ENCODE results near the gene MIPOL1.

MIPOL1 gene

GRCh38 chr14:37397941-37398215, 200.1 kb downstream of the MIPOL1 start:
- DNase-seq (ENCODE audit: insufficient read length, low spot score) = no peak
- TF ChIP-seq POLR2A (IDR thresholded peaks at IDR 0.05; ENCODE audit: low read depth, low read length) = no peak
- FAIRE-seq = no peak

GRCh38 chr14:37399517-37399916, 201.8 kb downstream of the MIPOL1 start:
- DNase-seq (ENCODE audit: insufficient read length, low spot score) = no peak
- FAIRE-seq = no peak
- no peak for TF ChIP-seq POLR2A (IDR thresholded peaks at IDR 0.05; ENCODE audit: low read depth, low read length)

- DNase-seq (ENCODE audit: insufficient read length, low spot score) (no peak), FAIRE-seq (no peak)
- TF ChIP-seq POLR2A (IDR thresholded peaks at IDR 0.05; ENCODE audit: low read depth, low read length) = no peak
Observed at GRCh38 chr14:37401093-37401492, 203.4 kb downstream of the MIPOL1 start.

- no peak for DNase-seq (ENCODE audit: insufficient read length, low spot score)
- TF ChIP-seq POLR2A (IDR thresholded peaks at IDR 0.05; ENCODE audit: low read depth, low read length) = no peak
- FAIRE-seq = no peak
Observed at GRCh38 chr14:37403626-37404025, 205.9 kb downstream of the MIPOL1 start.

- FAIRE-seq (no peak), DNase-seq (ENCODE audit: insufficient read length, low spot score) (no peak)
- TF ChIP-seq POLR2A (IDR thresholded peaks at IDR 0.05; ENCODE audit: low read depth, low read length) = no peak
Observed at GRCh38 chr14:37406095-37406494, 208.4 kb downstream of the MIPOL1 start.

GRCh38 chr14:37411079-37411735, 213.5 kb downstream of the MIPOL1 start:
- FAIRE-seq (no peak), DNase-seq (ENCODE audit: insufficient read length, low spot score) (no peak)
- TF ChIP-seq POLR2A (IDR thresholded peaks at IDR 0.05; ENCODE audit: low read depth, low read length) = no peak

GRCh38 chr14:37413050-37413449, 215.3 kb downstream of the MIPOL1 start:
- TF ChIP-seq POLR2A (IDR thresholded peaks at IDR 0.05; ENCODE audit: low read depth, low read length) = no peak
- FAIRE-seq = no peak
- DNase-seq (ENCODE audit: insufficient read length, low spot score) = no peak

GRCh38 chr14:37413504-37414003, 215.8 kb downstream of the MIPOL1 start:
- FAIRE-seq (no peak), DNase-seq (ENCODE audit: insufficient read length, low spot score) (no peak)
- no peak for TF ChIP-seq POLR2A (IDR thresholded peaks at IDR 0.05; ENCODE audit: low read depth, low read length)

- TF ChIP-seq POLR2A (IDR thresholded peaks at IDR 0.05; ENCODE audit: low read depth, low read length) = no peak
- FAIRE-seq (no peak), DNase-seq (ENCODE audit: insufficient read length, low spot score) (no peak)
Observed at GRCh38 chr14:37416264-37416663, 218.5 kb downstream of the MIPOL1 start.

- no peak for TF ChIP-seq POLR2A (IDR thresholded peaks at IDR 0.05; ENCODE audit: low read depth, low read length)
- FAIRE-seq = no peak
- no peak for DNase-seq (ENCODE audit: insufficient read length, low spot score)
Observed at GRCh38 chr14:37417151-37417550, 219.4 kb downstream of the MIPOL1 start.

- TF ChIP-seq POLR2A (IDR thresholded peaks at IDR 0.05; ENCODE audit: low read depth, low read length) = no peak
- no peak for DNase-seq (ENCODE audit: insufficient read length, low spot score)
- no peak for FAIRE-seq
Observed at GRCh38 chr14:37417833-37418232, 220.1 kb downstream of the MIPOL1 start.

- no peak for TF ChIP-seq POLR2A (IDR thresholded peaks at IDR 0.05; ENCODE audit: low read depth, low read length)
- FAIRE-seq = no peak
- DNase-seq (ENCODE audit: insufficient read length, low spot score) = no peak
Observed at GRCh38 chr14:37420622-37421021, 222.9 kb downstream of the MIPOL1 start.

- TF ChIP-seq POLR2A (IDR thresholded peaks at IDR 0.05; ENCODE audit: low read depth, low read length) = no peak
- FAIRE-seq (no peak), DNase-seq (ENCODE audit: insufficient read length, low spot score) (no peak)
Observed at GRCh38 chr14:37422319-37422718, 224.6 kb downstream of the MIPOL1 start.

GRCh38 chr14:37422748-37423147, 225.0 kb downstream of the MIPOL1 start:
- TF ChIP-seq POLR2A (IDR thresholded peaks at IDR 0.05; ENCODE audit: low read depth, low read length) = no peak
- FAIRE-seq (no peak), DNase-seq (ENCODE audit: insufficient read length, low spot score) (no peak)

GRCh38 chr14:37428954-37429353, 231.2 kb downstream of the MIPOL1 start:
- no peak for DNase-seq (ENCODE audit: insufficient read length, low spot score)
- FAIRE-seq = no peak
- TF ChIP-seq POLR2A (IDR thresholded peaks at IDR 0.05; ENCODE audit: low read depth, low read length) = no peak

- DNase-seq (ENCODE audit: insufficient read length, low spot score) (no peak), FAIRE-seq (no peak)
- TF ChIP-seq POLR2A (IDR thresholded peaks at IDR 0.05; ENCODE audit: low read depth, low read length) = no peak
Observed at GRCh38 chr14:37429618-37430017, 231.9 kb downstream of the MIPOL1 start.

Measured in H54 (cell line).